OCI-LY3 (cell line): ENCODE data around the gene LCN1.

Source experiments
- EZH2phosphoT487 ChIP-seq: fragments of 200-600 bp; shearing (Covaris generic); IDR thresholded peaks from 2 replicates; pipeline ENCODE4 v1.6.1; 2018; ENCODE audit warnings: antibody characterized with exemption, mixed run types, low read depth
- TF ChIP-seq, protein P1 (sequence below): fragments of 200-600, 300-600 bp; sonication (generic); IDR thresholded peaks from 2 replicates; pipeline ENCODE4 v1.5.1; 2014; ENCODE audit warnings: antibody characterized with exemption, low read length, low read depth

DNA sequence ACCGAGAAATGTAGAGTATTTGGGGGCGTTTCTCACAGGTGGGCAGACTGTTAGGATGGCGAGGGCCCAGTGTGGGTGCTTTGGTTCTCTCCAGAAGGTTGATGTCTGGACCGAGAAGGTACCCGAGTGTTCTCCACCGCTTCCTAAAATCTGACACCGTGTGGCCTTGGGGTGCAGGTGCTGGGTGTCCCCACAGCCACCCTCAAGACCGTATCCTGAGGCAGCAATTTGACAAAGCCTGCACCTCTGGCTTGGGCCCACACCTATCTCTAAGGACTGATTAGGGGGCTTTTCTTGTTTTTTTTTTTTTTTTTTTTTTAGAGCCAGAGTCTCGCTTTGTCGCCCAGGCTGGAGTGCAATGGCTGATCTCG is 40.3 kb upstream of the LCN1 start:
- TF ChIP-seq, protein P1, sequence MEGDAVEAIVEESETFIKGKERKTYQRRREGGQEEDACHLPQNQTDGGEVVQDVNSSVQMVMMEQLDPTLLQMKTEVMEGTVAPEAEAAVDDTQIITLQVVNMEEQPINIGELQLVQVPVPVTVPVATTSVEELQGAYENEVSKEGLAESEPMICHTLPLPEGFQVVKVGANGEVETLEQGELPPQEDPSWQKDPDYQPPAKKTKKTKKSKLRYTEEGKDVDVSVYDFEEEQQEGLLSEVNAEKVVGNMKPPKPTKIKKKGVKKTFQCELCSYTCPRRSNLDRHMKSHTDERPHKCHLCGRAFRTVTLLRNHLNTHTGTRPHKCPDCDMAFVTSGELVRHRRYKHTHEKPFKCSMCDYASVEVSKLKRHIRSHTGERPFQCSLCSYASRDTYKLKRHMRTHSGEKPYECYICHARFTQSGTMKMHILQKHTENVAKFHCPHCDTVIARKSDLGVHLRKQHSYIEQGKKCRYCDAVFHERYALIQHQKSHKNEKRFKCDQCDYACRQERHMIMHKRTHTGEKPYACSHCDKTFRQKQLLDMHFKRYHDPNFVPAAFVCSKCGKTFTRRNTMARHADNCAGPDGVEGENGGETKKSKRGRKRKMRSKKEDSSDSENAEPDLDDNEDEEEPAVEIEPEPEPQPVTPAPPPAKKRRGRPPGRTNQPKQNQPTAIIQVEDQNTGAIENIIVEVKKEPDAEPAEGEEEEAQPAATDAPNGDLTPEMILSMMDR: no peak
- no peak for TF ChIP-seq EZH2phosphoT487
